ENCODE measurements around the gene NINJ1. TPM values are rescaled to one million over a fixed set of nuclear protein-coding genes. Genes with fewer than 3 reads are reported as not detected.

Gene NINJ1
- total RNA-seq, 1 donor from 2014 or later: 13.4 TPM

DNA sequence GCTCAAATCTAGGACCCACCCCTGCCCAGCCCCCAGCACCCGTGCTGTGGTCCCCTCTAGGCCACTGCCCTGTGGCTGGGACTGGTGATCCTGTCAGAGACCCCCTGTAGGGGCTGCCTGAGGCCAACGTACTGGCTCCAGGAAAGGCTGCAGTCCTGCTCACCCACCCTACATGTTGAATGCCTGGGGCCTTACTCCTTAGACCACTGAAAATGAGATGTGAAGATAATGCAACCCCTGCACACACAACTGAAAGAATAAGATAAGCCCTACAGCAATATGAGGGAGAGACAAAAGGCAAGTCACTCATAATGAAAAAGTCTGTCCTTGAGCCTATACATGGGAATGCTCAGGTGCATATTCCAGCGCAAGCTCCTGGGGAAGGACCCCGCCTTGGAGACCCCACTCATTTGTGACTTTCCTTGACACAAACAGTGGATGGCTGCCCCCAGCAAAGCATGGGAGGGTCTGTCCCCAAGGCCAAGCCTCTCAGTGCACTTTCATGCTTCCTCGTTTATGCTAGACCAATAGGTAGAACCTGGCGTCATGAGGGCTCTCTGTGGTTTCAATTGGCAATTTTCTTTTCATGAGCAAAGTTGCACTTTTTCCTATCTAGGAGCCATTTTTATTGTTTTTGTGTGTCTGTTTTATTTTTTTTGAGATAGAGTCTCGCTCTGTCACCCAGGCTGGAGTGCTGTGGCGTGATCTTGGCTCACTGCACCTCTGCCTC, 37.4 kb upstream of the NINJ1 start:
- TF ChIP-seq, protein P1, sequence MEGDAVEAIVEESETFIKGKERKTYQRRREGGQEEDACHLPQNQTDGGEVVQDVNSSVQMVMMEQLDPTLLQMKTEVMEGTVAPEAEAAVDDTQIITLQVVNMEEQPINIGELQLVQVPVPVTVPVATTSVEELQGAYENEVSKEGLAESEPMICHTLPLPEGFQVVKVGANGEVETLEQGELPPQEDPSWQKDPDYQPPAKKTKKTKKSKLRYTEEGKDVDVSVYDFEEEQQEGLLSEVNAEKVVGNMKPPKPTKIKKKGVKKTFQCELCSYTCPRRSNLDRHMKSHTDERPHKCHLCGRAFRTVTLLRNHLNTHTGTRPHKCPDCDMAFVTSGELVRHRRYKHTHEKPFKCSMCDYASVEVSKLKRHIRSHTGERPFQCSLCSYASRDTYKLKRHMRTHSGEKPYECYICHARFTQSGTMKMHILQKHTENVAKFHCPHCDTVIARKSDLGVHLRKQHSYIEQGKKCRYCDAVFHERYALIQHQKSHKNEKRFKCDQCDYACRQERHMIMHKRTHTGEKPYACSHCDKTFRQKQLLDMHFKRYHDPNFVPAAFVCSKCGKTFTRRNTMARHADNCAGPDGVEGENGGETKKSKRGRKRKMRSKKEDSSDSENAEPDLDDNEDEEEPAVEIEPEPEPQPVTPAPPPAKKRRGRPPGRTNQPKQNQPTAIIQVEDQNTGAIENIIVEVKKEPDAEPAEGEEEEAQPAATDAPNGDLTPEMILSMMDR (IDR thresholded peaks at IDR 0.05; ENCODE audit: insufficient read depth, low read length, severe bottlenecking): no peak
- Histone ChIP-seq H3K27me3 (ENCODE audit: control insufficient read depth, insufficient read depth, low read length) (peaks cover 4% of the 10 kb centered on the region), H3K36me3 (ENCODE audit: control insufficient read depth, insufficient read depth, low read length) (no peaks in the 10 kb centered on the region), H3K4me3 (ENCODE audit: low read depth, low read length) (no peak overlapping the region)
- DNase-seq (ENCODE audit: low read depth) (no peak), FAIRE-seq (no peak)

DNA sequence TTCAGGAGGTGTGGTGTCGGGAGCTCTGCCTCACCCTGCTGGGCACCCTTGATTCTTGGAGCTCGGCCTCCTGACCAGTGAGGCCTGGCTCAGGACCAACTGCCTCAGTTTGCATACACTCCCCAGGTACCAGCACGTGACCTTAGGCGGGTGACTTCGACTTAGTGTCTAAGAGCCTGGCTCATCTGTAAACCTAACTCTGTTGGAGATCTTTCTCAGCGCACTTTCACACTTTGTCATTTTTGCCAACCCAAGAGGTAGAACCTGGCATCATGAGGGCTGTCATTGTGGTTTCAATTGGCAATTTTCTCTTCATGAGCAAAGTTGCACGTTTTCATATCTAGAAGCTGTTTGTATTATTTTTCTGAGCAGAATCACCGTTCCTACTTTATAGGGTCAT, 36.5 kb upstream of the NINJ1 start:
- TF ChIP-seq, protein P1 (IDR thresholded peaks at IDR 0.05; ENCODE audit: insufficient read depth, low read length, severe bottlenecking): no peak
- no peak for FAIRE-seq
- no peak for DNase-seq (ENCODE audit: low read depth)
- Histone ChIP-seq H3K36me3 (ENCODE audit: control insufficient read depth, insufficient read depth, low read length) (no peaks in the 10 kb centered on the region), H3K27me3 (ENCODE audit: control insufficient read depth, insufficient read depth, low read length) (peaks cover 4% of the 10 kb centered on the region), H3K4me3 (ENCODE audit: low read depth, low read length) (no peak overlapping the region)

DNA sequence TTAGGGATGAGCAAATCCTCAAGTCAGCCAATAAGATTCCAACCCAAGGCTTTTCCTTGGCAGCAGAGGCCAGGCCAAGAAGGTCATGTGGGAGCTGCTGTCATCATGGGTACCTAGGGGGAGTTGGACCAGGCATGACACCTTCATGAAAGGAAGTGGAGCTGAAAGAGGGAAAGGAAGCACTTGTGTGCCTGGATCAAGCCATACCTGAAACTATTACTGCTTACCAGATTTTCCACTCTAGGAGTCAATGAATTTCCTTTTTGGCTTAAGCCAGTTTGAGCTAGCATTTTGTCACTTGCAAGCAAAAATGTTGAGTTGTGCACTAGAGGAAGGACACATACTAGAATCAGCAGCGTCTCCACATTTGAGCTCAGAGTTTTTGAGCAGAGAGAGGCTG, 35.4 kb upstream of the NINJ1 start:
- TF ChIP-seq, protein P1 (IDR thresholded peaks at IDR 0.05; ENCODE audit: insufficient read depth, low read length, severe bottlenecking): no peak
- H3K27me3 ChIP-seq (ENCODE audit: control insufficient read depth, insufficient read depth, low read length): peaks cover 4% of the 10 kb centered on the region
- DNase-seq (ENCODE audit: low read depth): no peak
- H3K4me3 ChIP-seq (ENCODE audit: low read depth, low read length): no peak overlapping the region
- FAIRE-seq: no peak
- no peaks in the 10 kb centered on the region for H3K36me3 ChIP-seq (ENCODE audit: control insufficient read depth, insufficient read depth, low read length)

DNA sequence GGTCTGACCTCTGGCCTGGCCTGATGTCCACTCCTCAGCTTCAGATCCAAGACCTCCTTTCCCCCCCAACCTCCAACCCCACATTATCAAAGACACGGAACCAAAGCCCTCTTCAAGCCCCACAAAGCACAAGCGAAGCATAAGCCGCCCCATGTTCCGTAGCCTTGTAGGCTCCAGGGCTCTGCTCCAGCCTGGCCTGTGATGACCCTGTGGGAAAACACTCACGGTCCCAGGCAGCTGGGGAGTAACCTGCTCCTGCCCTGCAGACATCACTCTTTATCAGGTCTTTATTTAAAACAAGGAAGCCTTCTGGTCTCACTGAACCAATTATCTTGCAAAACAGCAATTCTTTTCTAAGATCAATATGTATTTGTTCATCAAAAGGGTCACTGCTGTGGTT, 34.5 kb upstream of the NINJ1 start:
- TF ChIP-seq, protein P1 (IDR thresholded peaks at IDR 0.05; ENCODE audit: insufficient read depth, low read length, severe bottlenecking): no peak
- FAIRE-seq: no peak
- H3K27me3 ChIP-seq (ENCODE audit: control insufficient read depth, insufficient read depth, low read length): peaks cover 4% of the 10 kb centered on the region

DNA sequence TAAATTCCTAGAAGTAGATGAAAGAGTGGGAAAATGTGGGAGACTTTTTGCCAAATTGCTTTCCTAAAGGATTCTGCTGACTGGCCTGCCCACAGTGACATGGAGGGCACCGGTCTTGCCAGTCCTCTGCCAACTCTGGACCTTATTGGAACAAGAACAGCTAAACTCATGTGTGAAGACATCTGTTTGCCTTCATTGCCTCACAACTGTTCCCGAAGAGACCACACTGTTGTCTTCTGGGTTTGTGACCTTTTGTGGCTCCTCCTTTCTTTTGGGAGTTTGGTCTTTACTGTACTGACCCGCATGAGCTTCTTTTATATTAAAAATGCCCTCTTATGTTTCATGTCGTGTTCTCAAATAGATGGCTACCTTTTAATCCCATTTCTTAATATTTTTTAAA, 33.8 kb upstream of the NINJ1 start:
- FAIRE-seq: no peak

More for the DNA sequence above, 34.5 kb upstream of the NINJ1 start:
- no peak for DNase-seq (ENCODE audit: low read depth)
- Histone ChIP-seq H3K36me3 (ENCODE audit: control insufficient read depth, insufficient read depth, low read length) (no peaks in the 10 kb centered on the region), H3K4me3 (ENCODE audit: low read depth, low read length) (no peak overlapping the region)

More for the DNA sequence above, 33.8 kb upstream of the NINJ1 start:
- DNase-seq (ENCODE audit: low read depth): no peak
- Histone ChIP-seq H3K4me3 (ENCODE audit: low read depth, low read length) (no peak overlapping the region), H3K27me3 (ENCODE audit: control insufficient read depth, insufficient read depth, low read length) (peaks cover 4% of the 10 kb centered on the region), H3K36me3 (ENCODE audit: control insufficient read depth, insufficient read depth, low read length) (no peaks in the 10 kb centered on the region)
- TF ChIP-seq, protein P1 (IDR thresholded peaks at IDR 0.05; ENCODE audit: insufficient read depth, low read length, severe bottlenecking): no peak
